HG03354 (cell line): ENCODE results near the gene TDRKH.
"Not testable (repeated sequence)": the region's sequence is repeated elsewhere in the genome, so short reads cannot be mapped to it uniquely, and the experiment has no call there.

ENCODE experiments used
- ATAC-seq: cut with Tn5 transposase; IDR thresholded peaks from one replicate; pipeline ENCODE4 v1.9.1; 2021; ENCODE audit warnings: mild to moderate bottlenecking; ENCODE audit not compliant: unreplicated experiment, poor library complexity, severe bottlenecking

TDRKH gene

GRCh38 chr1:151774256-151774922, 15.9 kb downstream of the TDRKH start:
- ATAC-seq: no peak

- ATAC-seq: no peak
These were observed 16.6 kb downstream of the TDRKH start for GRCh38 chr1:151773702-151774101.

GRCh38 chr1:151769270-151769669, 21.0 kb downstream of the TDRKH start:
- not testable (repeated sequence) for ATAC-seq

- not testable (repeated sequence) for ATAC-seq
These were observed 21.8 kb downstream of the TDRKH start for GRCh38 chr1:151768351-151769066.

GRCh38 chr1:151763990-151764389, 26.3 kb downstream of the TDRKH start:
- ATAC-seq: no peak

GRCh38 chr1:151762941-151763921, 27.1 kb downstream of the TDRKH start, which contains the start of gene MRPL9:
Gene MRPL9, minus strand, starts transcription at chr1:151763496. Its CDS starts 17 bp downstream, at chr1:151763479.
- peak; percentile 95 for ATAC-seq

GRCh38 chr1:151760597-151761385, 29.5 kb downstream of the TDRKH start:
- ATAC-seq: no peak

GRCh38 chr1:151759241-151759640, 31.1 kb downstream of the TDRKH start:
- no peak for ATAC-seq

GRCh38 chr1:151756291-151756690, 34.0 kb downstream of the TDRKH start:
- ATAC-seq: no peak

- no peak for ATAC-seq
These were observed 48.8 kb downstream of the TDRKH start for GRCh38 chr1:151741516-151741915.

GRCh38 chr1:151739590-151740355, 50.5 kb downstream of the TDRKH start:
- ATAC-seq: no peak

GRCh38 chr1:151737479-151737878, 52.8 kb downstream of the TDRKH start:
- no peak for ATAC-seq

- no peak for ATAC-seq
These were observed 53.3 kb downstream of the TDRKH start for GRCh38 chr1:151737026-151737425.

- ATAC-seq: not testable (repeated sequence)
These were observed 56.3 kb downstream of the TDRKH start for GRCh38 chr1:151733995-151734394.

- no peak for ATAC-seq
These were observed 57.2 kb downstream of the TDRKH start for GRCh38 chr1:151733126-151733525.

- ATAC-seq: no peak
These were observed 60.4 kb downstream of the TDRKH start for GRCh38 chr1:151729966-151730291.

GRCh38 chr1:151729157-151729965, 60.9 kb downstream of the TDRKH start:
- ATAC-seq: no peak
